Right lung (tissue), 10 donors: ENCODE results near the gene STX10. TPM values are rescaled to one million over a fixed set of nuclear protein-coding genes. Genes with fewer than 3 reads are reported as not detected.
"Not testable (repeated sequence)": the region's sequence is repeated elsewhere in the genome, so short reads cannot be mapped to it uniquely, and the experiment has no call there.

Experiments
- DNase-seq, 2 donors: peaks; one replicate each; pipeline ENCODE4 v3.0.0-alpha.2; 2013
- long read RNA-seq, 8 donors: transcript quantifications; one replicate each; lab custom pipeline, GENCODE V29; 2026
- polyA plus RNA-seq, 5 donors: library from polyadenylated mRNA; unstranded; fragments of 120-200 nt; gene quantifications; one replicate each; pipeline versions ENCODE4 v1.2.1 to v1.2.3, GENCODE V29; 2013; ENCODE audit warnings: inconsistent platforms in 1 of 5, low replicate concordance in 1 of 5; ENCODE audit not compliant: insufficient read length in 5 of 5, insufficient read depth in 1 of 5

The STX10 gene
- polyA plus RNA-seq: 10 to 100 TPM; 59.0 to 93.4 (median 65.1) TPM
- long read RNA-seq, donor 1, transcript STX10-204 (8 exons, 1,136 nt): major isoform, 17 of 29 reads
- long read RNA-seq, donor 1, partial matches to known transcripts: 9 of 29 reads
- long read RNA-seq, donor 1, other reads (novel, unspliced or antisense): 0 of 29 reads
- long read RNA-seq, donor 2, transcript STX10-204 (8 exons, 1,136 nt): major isoform, 13 of 18 reads
- long read RNA-seq, donor 2, partial matches to known transcripts: 0 of 18 reads
- long read RNA-seq, donor 2, other reads (novel, unspliced or antisense): 0 of 18 reads
- long read RNA-seq, donor 3, transcript STX10-204 (8 exons, 1,136 nt): major isoform, 24 of 55 reads
- long read RNA-seq, donor 3, partial matches to known transcripts: 27 of 55 reads
- long read RNA-seq, donor 3, other reads (novel, unspliced or antisense): 0 of 55 reads
- long read RNA-seq, donor 4, transcript STX10-204 (8 exons, 1,136 nt): major isoform, 17 of 18 reads
- long read RNA-seq, donor 4, partial matches to known transcripts: 0 of 18 reads
- long read RNA-seq, donor 4, other reads (novel, unspliced or antisense): 0 of 18 reads
- long read RNA-seq, donor 5, transcript STX10-204 (8 exons, 1,136 nt): major isoform, 28 of 52 reads
- long read RNA-seq, donor 5, partial matches to known transcripts: 17 of 52 reads
- long read RNA-seq, donor 5, other reads (novel, unspliced or antisense): 0 of 52 reads
- long read RNA-seq, donor 6, transcript STX10-204 (8 exons, 1,136 nt): major isoform, 23 of 34 reads
- long read RNA-seq, donor 6, partial matches to known transcripts: 6 of 34 reads
- long read RNA-seq, donor 6, other reads (novel, unspliced or antisense): 0 of 34 reads
- long read RNA-seq, donor 7, transcript STX10-204 (8 exons, 1,136 nt): major isoform, 15 of 23 reads
- long read RNA-seq, donor 7, partial matches to known transcripts: 7 of 23 reads
- long read RNA-seq, donor 7, other reads (novel, unspliced or antisense): 0 of 23 reads
- long read RNA-seq, donor 8, transcript STX10-204 (8 exons, 1,136 nt): major isoform, 12 of 14 reads
- long read RNA-seq, donor 8, partial matches to known transcripts: 0 of 14 reads
- long read RNA-seq, donor 8, other reads (novel, unspliced or antisense): 0 of 14 reads

GRCh38 chr19:13150187-13150930, at the start of gene STX10, which contains the start of gene IER2:
TSS of gene STX10 (minus strand) at chr19:13150375. CDS start at chr19:13150173, 202 bp downstream.
TSS of gene IER2 (plus strand) at chr19:13150411. CDS start at chr19:13153187, 2,776 bp downstream.
- DNase-seq: peak; percentile 94

GRCh38 chr19:13198634-13199033, 48.5 kb upstream of the STX10 start:
- no peak for DNase-seq

GRCh38 chr19:13195678-13196077, 45.5 kb upstream of the STX10 start:
- no peak for DNase-seq

- no peak for DNase-seq
These were observed 40.8 kb upstream of the STX10 start for GRCh38 chr19:13190781-13191540.

- DNase-seq: no peak
These were observed 39.4 kb upstream of the STX10 start for GRCh38 chr19:13189600-13189999.

GRCh38 chr19:13187419-13187818, 37.2 kb upstream of the STX10 start:
- DNase-seq: no peak

- DNase-seq: not testable (repeated sequence)
These were observed 36.5 kb upstream of the STX10 start for GRCh38 chr19:13186688-13187087.

- DNase-seq: not testable (repeated sequence)
These were observed 35.8 kb upstream of the STX10 start for GRCh38 chr19:13185763-13186657.

GRCh38 chr19:13184926-13185325, 34.8 kb upstream of the STX10 start:
- DNase-seq: not testable (repeated sequence)

- peak; percentile 64 to 73 for DNase-seq
These were observed 31.7 kb upstream of the STX10 start for GRCh38 chr19:13181747-13182388.

GRCh38 chr19:13178291-13178690, 28.1 kb upstream of the STX10 start:
- DNase-seq: not testable (repeated sequence)

- DNase-seq: not testable (repeated sequence)
These were observed 27.4 kb upstream of the STX10 start for GRCh38 chr19:13177584-13177983.

- DNase-seq: no peak
These were observed 26.2 kb upstream of the STX10 start for GRCh38 chr19:13176345-13176744.

- DNase-seq: no peak
These were observed 23.1 kb upstream of the STX10 start for GRCh38 chr19:13173139-13173737.

- DNase-seq: peak in 1 of 2 donors; percentile 27
These were observed 22.4 kb upstream of the STX10 start for GRCh38 chr19:13172346-13173138.

- DNase-seq: no peak
These were observed 21.0 kb upstream of the STX10 start for GRCh38 chr19:13171146-13171545.

- DNase-seq: no peak
These were observed 19.6 kb upstream of the STX10 start for GRCh38 chr19:13169769-13170168.
